ENCODE measurements around the gene SPAG16. TPM values are rescaled to one million over a fixed set of nuclear protein-coding genes. Genes with fewer than 3 reads are reported as not detected.

The SPAG16 gene
- total RNA-seq, 1 experiment from 2014 or later = 16.0 TPM

DNA sequence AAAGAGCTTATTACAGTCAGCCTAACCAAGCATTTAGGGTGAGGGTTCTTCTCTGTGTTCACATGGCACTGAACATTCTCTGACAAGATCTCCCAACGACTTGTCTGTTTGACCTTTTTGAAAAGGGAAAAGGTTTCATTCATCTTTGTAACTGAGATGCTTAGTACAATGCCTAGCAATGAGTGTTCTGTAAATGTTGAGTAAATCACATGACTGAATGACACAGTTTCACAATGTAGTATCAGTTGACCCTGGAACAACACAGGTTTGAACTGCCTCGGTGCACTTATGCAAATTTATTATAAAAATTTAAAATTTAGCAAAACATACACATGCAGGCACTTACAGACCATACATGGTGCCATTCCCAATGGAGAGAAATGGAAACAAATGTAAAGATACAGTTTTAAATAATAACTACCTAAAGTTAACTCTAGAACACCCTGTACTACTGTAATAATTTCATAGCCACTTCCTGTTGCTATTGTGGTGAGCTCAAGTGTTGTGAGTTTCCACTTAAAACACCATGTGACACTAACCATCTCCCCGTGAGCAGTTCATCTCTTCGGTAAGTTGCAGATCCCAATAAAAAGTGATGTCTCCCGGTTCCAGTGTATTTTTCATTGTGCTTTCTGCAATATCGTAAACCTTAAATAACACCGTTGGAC lies 1092.5 kb downstream of the SPAG16 start (continued):
- TF ChIP-seq, protein P1, sequence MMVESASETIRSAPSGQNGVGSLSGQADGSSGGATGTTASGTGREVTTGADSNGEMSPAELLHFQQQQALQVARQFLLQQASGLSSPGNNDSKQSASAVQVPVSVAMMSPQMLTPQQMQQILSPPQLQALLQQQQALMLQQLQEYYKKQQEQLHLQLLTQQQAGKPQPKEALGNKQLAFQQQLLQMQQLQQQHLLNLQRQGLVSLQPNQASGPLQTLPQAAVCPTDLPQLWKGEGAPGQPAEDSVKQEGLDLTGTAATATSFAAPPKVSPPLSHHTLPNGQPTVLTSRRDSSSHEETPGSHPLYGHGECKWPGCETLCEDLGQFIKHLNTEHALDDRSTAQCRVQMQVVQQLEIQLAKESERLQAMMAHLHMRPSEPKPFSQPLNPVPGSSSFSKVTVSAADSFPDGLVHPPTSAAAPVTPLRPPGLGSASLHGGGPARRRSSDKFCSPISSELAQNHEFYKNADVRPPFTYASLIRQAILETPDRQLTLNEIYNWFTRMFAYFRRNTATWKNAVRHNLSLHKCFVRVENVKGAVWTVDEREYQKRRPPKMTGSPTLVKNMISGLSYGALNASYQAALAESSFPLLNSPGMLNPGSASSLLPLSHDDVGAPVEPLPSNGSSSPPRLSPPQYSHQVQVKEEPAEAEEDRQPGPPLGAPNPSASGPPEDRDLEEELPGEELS (CRISPR knock-in tag; IDR thresholded peaks at IDR 0.05) = no peak
- TF ChIP-seq RELA (CRISPR knock-in tag; IDR thresholded peaks at IDR 0.05; ENCODE audit: borderline replicate concordance) (no peak), FOXK1 (CRISPR knock-in tag; IDR thresholded peaks at IDR 0.05) (no peak), GRHL2 (CRISPR knock-in tag; IDR thresholded peaks at IDR 0.05; ENCODE audit: insufficient replicate concordance, severe bottlenecking) (no peak), ZNF416 (CRISPR knock-in tag; IDR thresholded peaks at IDR 0.05) (no peak), CTCF (IDR thresholded peaks at IDR 0.05) (no peak), USF1 (CRISPR knock-in tag; IDR thresholded peaks at IDR 0.05) (no peak)

DNA sequence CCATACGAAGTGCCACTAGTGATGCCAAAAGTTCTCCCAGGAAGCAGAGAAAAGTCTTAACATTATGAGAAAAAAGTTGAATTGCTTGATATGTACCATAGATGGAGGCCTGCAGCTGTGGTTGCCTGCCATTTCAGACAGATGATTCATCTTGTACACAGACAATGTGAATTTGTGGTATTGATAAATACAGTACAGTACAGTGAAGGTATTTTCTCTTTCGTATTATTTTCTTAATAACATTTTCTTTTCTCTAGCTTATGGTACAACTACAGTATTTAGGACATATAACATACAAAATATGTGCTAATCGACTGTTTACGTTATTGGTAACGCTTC lies 1093.0 kb downstream of the SPAG16 start:
- DNase-seq (ENCODE audit: low spot score) = no peak
- Mint-ChIP-seq H3K9me3 (no peaks in the 10 kb centered on the region), H3K36me3 (no peaks in the 10 kb centered on the region), H3K27me3 (ENCODE audit: low read depth) (no peaks in the 10 kb centered on the region), H3K27ac (no peak overlapping the region), H3K4me1 (no peaks in the 10 kb centered on the region), H3K4me3 (no peak overlapping the region)
- ChIA-PET CTCF (no interaction called here), POLR2A (no interaction called here)
- ATAC-seq = no peak
- TF ChIP-seq NR3C1 (CRISPR knock-in tag; conservative IDR thresholded peaks at IDR 0.05; ENCODE audit: low read depth) (no peak), ZBTB43 (CRISPR knock-in tag; IDR thresholded peaks at IDR 0.05) (no peak), ELF4 (CRISPR knock-in tag; IDR thresholded peaks at IDR 0.05; ENCODE audit: low read depth) (no peak), ZNF121 (CRISPR knock-in tag; IDR thresholded peaks at IDR 0.05) (no peak), TEAD1 (CRISPR knock-in tag; IDR thresholded peaks at IDR 0.05) (no peak), NR1H2 (CRISPR knock-in tag; IDR thresholded peaks at IDR 0.05) (no peak), FOXJ3 (CRISPR knock-in tag; IDR thresholded peaks at IDR 0.05; ENCODE audit: borderline replicate concordance) (no peak), NFYB (CRISPR knock-in tag; conservative IDR thresholded peaks at IDR 0.05; ENCODE audit: low read depth) (no peak), HMGXB4 (CRISPR knock-in tag; IDR thresholded peaks at IDR 0.05) (no peak), AR (CRISPR knock-in tag; IDR thresholded peaks at IDR 0.05) (no peak), CBFB (CRISPR knock-in tag; IDR thresholded peaks at IDR 0.05; ENCODE audit: low read depth) (no peak), ZNF416 (CRISPR knock-in tag; IDR thresholded peaks at IDR 0.05) (no peak), NFE2L1 (CRISPR knock-in tag; IDR thresholded peaks at IDR 0.05) (no peak), CTCF (IDR thresholded peaks at IDR 0.05) (no peak), SOX15 (CRISPR knock-in tag; IDR thresholded peaks at IDR 0.05) (no peak)
